Psoas muscle (tissue), 8 donors: ENCODE results near the gene UBE2I. TPM values are rescaled to one million over a fixed set of nuclear protein-coding genes. Genes with fewer than 3 reads are reported as not detected.

Source experiments
- ATAC-seq, 4 donors: fragments of 200-7000 bp; cut with Tn5 transposase; one replicate each; pipeline ENCODE4 v1.9.1; 2020; ENCODE audit warnings: moderate library complexity in 3 of 4, mild to moderate bottlenecking in 2 of 4
- DNase-seq, 2 donors: peaks; one replicate each; pipeline ENCODE4 v3.0.0-alpha.2; 2020
- H3K27ac ChIP-seq: fragments of 200-600 bp; one replicate; pipeline ENCODE4 v1.8.0; 2022
- H3K27me3 ChIP-seq, 3 donors: fragments of 200-600 bp in 1 of 3; one replicate each; pipeline versions ENCODE4 v1.6.1 to v1.8.0; 2013 to 2022; ENCODE audit warnings: low read length in 2 of 3, mild to moderate bottlenecking in 2 of 3, moderate library complexity in 1 of 3; ENCODE audit not compliant: insufficient read depth in 3 of 3
- H3K36me3 ChIP-seq, 2 donors: fragments of 200-600 bp in 1 of 2; one replicate each; pipeline versions ENCODE4 v1.6.1 to v1.8.0; 2013 to 2022; ENCODE audit warnings: low read depth in 1 of 2, mild to moderate bottlenecking in 1 of 2, moderate library complexity in 1 of 2; ENCODE audit not compliant: insufficient read depth in 1 of 2
- H3K4me1 ChIP-seq: fragments of 200-600 bp; one replicate; pipeline ENCODE4 v1.8.0; 2022
- H3K4me3 ChIP-seq: fragments of 200-600 bp; one replicate; pipeline ENCODE4 v1.8.0; 2022; ENCODE audit warnings: mild to moderate bottlenecking
- H3K9me3 ChIP-seq: fragments of 200-600 bp; one replicate; pipeline ENCODE4 v1.8.0; 2022
- WGBS, 3 donors: extraction: QIAGEN DNeasy Blood & Tissue Kit; methylation state at CpG; one replicate each; pipeline versions ENCODE4 v1.1.6 to v1.1.7; 2013; 5-methylcytosine and 5-hydroxymethylcytosine counted together
- intact Hi-C, 2 donors: fragments of 100-400 bp; cut with DNase I; formaldehyde crosslinking; loops; one replicate each; pipeline versions ENCODE4 v1.11.0 to v1.14.2; 2022
- polyA plus RNA-seq, 3 donors: library from polyadenylated mRNA; stranded (reverse); fragments of 200-250 nt; gene quantifications; one replicate each; pipeline ENCODE4 v1.2.3, GENCODE V29; 2013
- total RNA-seq, 4 donors: library from RNA; stranded (reverse); fragmentation: NEBNext Ultra II Directional in 2 of 4; extraction: Animal tissue kit (Norgen Biotek cat#: 25700) in 2 of 4; gene quantifications; one replicate each; pipeline versions ENCODE4 v1.2.1 to v1.2.4, GENCODE V29; 2021 to 2023
- TF ChIP-seq, protein P1 (sequence below): fragments of 200-600 bp; IDR thresholded peaks from one replicate; pipeline ENCODE4 v1.8.0; 2022; ENCODE audit warnings: antibody characterized with exemption
- donor health status: healthy with polysubstance abuse.
- donor health status: DM: no; HTN: no; CAD: no; lungs with moderate emphysema.
- donor health status: Bipolar disorder and iron deficiency.
- donor health status: healthy.
- donor health status: DM: yes; HTN: yes; CAD: no.
- donor health status: DM: no; HTN: no; CAD: no.
- donor health status: DM: no; HTN: no; CAD: no.
- donor health status: DM: yes; HTN: yes; CAD: no.

The UBE2I gene
- total and polyA plus RNA-seq, 7 donors = 46.2 to 101 (median 55.6) TPM

DNA sequence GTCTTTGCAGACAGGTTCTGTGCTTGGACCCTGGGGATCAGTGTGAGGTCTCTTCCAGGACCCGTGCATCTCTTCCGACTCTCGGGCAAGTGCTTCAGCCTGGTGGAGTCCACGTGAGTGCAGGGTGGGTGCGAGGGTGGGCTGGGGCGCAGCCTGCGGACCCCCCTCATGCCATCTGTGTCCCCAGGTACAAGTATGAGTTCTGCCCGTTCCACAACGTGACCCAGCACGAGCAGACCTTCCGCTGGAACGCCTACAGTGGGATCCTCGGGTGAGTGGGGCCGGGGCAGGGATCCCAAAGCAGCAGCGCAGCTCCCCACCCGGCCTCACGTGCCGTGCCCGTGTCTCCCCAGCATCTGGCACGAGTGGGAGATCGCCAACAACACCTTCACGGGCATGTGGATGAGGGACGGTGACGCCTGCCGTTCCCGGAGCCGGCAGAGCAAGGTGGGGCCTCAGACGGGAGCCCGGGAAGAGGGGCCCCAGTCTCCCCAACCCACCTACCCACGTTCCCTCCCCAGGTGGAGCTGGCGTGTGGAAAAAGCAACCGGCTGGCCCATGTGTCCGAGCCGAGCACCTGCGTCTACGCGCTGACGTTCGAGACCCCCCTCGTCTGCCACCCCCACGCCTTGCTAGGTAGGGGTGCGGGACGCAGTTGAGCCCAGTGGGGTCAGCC lies 52.4 kb downstream of the UBE2I start:
- ATAC-seq (no peak), DNase-seq (no peak)
- H3K9me3 ChIP-seq = no peaks in the 10 kb centered on the region
- H3K27me3 ChIP-seq = no peaks in the 10 kb centered on the region
- H3K4me1 ChIP-seq = no peaks in the 10 kb centered on the region
- WGBS, 3 donors = 90 to 92% (median 90%) methylated on average over 36 to 43 of the region's 43 CpGs
- H3K27ac ChIP-seq = no peak overlapping the region
- no peak overlapping the region for H3K4me3 ChIP-seq
- intact Hi-C loops = loop anchor here in 1 of 2 donors (5.0 kb wide), 1 partner anchor 55 kb away; no protein-coding TSS in a partner anchor
- H3K36me3 ChIP-seq = peaks cover 6 to 87% of the 10 kb centered on the region in 2 donors
- TF ChIP-seq, protein P1, sequence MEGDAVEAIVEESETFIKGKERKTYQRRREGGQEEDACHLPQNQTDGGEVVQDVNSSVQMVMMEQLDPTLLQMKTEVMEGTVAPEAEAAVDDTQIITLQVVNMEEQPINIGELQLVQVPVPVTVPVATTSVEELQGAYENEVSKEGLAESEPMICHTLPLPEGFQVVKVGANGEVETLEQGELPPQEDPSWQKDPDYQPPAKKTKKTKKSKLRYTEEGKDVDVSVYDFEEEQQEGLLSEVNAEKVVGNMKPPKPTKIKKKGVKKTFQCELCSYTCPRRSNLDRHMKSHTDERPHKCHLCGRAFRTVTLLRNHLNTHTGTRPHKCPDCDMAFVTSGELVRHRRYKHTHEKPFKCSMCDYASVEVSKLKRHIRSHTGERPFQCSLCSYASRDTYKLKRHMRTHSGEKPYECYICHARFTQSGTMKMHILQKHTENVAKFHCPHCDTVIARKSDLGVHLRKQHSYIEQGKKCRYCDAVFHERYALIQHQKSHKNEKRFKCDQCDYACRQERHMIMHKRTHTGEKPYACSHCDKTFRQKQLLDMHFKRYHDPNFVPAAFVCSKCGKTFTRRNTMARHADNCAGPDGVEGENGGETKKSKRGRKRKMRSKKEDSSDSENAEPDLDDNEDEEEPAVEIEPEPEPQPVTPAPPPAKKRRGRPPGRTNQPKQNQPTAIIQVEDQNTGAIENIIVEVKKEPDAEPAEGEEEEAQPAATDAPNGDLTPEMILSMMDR = no peak

DNA sequence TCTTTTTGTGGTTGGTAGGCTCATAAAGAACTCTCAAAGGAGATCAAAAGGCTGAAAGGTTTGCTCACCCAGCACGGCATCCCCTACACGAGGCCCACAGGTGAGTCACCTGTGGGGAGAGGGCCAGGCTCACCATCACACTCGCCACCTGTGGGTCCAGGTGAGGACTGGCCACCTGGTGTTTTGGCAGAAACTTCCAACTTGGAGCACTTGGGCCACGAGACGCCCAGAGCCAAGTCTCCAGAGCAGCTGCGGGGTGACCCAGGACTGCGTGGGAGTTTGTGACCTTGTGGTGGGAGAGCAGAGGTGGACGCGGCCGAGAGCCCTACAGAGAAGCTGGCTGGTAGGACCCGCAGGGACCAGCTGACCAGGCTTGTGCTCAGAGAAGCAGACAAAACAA lies 53.4 kb downstream of the UBE2I start:
- Histone ChIP-seq H3K36me3 (peaks cover 6 to 94% of the 10 kb centered on the region in 2 donors), H3K27me3 (no peaks in the 10 kb centered on the region), H3K27ac (peak overlapping the region; percentile 23), H3K4me1 (no peaks in the 10 kb centered on the region), H3K4me3 (no peak overlapping the region), H3K9me3 (no peaks in the 10 kb centered on the region)
- TF ChIP-seq, protein P1 = no peak
- no peak for DNase-seq
- intact Hi-C loops = loop anchor here in 1 of 2 donors (5.0 kb wide), 1 partner anchor 54 kb away; no protein-coding TSS in a partner anchor
- no peak for ATAC-seq
- 57 to 72% (median 58%) methylated on average over 11 of the region's 11 CpGs for WGBS, 3 donors

DNA sequence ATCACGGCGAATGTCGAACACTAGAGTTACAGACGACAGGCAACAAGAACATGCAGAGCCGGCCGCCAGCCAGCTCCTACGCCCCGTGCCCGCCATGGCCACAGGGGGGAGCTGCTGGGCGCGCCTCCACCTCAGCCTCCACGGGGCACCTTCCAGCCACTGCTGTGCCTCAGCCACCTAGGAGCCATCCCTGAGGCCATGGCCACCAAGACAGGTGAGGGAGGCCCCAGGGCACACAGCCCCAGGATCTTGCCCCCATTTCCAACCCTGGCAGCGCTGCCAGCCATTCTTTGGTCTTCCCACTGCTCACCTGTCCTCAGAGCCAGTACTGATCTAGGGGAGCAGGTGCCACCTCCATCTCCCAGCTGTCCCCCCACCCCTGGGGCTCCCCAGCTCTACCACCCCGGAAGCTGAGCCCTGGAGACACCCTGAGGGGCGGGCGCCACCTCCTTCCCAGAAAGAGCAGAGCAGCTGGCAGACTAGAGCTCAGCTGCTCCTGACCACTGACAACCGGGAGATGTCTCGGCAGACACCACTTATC lies 54.1 kb downstream of the UBE2I start:
- Histone ChIP-seq H3K27ac (no peak overlapping the region), H3K4me3 (no peak overlapping the region), H3K9me3 (no peaks in the 10 kb centered on the region), H3K36me3 (peaks cover 6 to 93% of the 10 kb centered on the region in 2 donors), H3K4me1 (no peaks in the 10 kb centered on the region), H3K27me3 (no peaks in the 10 kb centered on the region)
- 35 to 41% (median 40%) methylated on average over 17 to 18 of the region's 18 CpGs for WGBS, 3 donors
- DNase-seq (peak; percentile 62 to 84), ATAC-seq (peak; percentile 84 to 92 (median 90))
- intact Hi-C loops = loop anchor here in 1 of 2 donors (5.0 kb wide), 1 partner anchor 54 kb away; no protein-coding TSS in a partner anchor
- TF ChIP-seq, protein P1 = peak; percentile 79

DNA sequence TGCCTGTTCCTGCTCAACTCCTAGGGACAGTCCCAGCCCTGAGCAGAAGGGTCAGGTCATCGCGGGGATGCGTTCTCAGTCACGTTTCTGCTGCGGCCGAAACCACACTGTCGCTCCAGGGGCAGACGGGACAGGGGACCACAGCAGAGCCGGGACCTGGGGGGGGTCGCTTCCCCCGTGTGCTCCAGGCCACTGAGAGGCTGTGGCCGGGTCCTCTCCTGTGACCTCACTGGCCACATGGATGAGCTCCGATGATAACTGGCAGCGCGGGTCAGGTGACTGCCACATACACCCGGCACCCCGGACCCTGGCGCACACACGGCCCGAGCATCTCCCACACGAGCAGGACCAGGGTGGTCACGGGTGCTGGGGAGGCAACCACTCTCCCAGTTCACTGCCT lies 55.1 kb downstream of the UBE2I start:
- Histone ChIP-seq H3K27ac (no peak overlapping the region), H3K9me3 (no peaks in the 10 kb centered on the region), H3K36me3 (peaks cover 6 to 89% of the 10 kb centered on the region in 2 donors), H3K4me1 (no peaks in the 10 kb centered on the region), H3K27me3 (no peaks in the 10 kb centered on the region), H3K4me3 (no peak overlapping the region)
- WGBS, 3 donors = 84 to 87% (median 87%) methylated on average over 22 of the region's 22 CpGs
- intact Hi-C loops = loop anchor here in 1 of 2 donors (5.0 kb wide), 1 partner anchor 53 kb away; no protein-coding TSS in a partner anchor
- ATAC-seq = peak in 1 of 4 donors; percentile 4
- peak in 1 of 2 donors; percentile 51 for DNase-seq
- TF ChIP-seq, protein P1 = no peak
